Activated CD8-positive, alpha-beta memory T cell treated with anti-CD3 and anti-CD28 coated beads for 36 hours (primary cell): ENCODE data around the gene MAP4K5. TPM values are rescaled to one million over a fixed set of nuclear protein-coding genes. Genes with fewer than 3 reads are reported as not detected.

Experiments
- CTCF ChIA-PET: fragments of 350-600 bp; sonication (Branson Sonifier 250); formaldehyde crosslinking; loops from one replicate; lab custom pipeline; 2021; ENCODE audit warnings: antibody characterized with exemption; lab: Charles Lee
- POLR2A ChIA-PET: fragments of 350-600 bp; sonication (Branson Sonifier 250); formaldehyde crosslinking; loops from one replicate; lab custom pipeline; 2021; ENCODE audit warnings: antibody characterized with exemption; lab: Charles Lee
- total RNA-seq, 2 experiments: library from RNA; stranded (reverse); gene quantifications; one replicate each; pipeline ENCODE4 v1.2.3, GENCODE V29; 2021

The MAP4K5 gene
- total RNA-seq, 2 experiments from 2014 or later: 32.3 to 32.7 TPM

DNA sequence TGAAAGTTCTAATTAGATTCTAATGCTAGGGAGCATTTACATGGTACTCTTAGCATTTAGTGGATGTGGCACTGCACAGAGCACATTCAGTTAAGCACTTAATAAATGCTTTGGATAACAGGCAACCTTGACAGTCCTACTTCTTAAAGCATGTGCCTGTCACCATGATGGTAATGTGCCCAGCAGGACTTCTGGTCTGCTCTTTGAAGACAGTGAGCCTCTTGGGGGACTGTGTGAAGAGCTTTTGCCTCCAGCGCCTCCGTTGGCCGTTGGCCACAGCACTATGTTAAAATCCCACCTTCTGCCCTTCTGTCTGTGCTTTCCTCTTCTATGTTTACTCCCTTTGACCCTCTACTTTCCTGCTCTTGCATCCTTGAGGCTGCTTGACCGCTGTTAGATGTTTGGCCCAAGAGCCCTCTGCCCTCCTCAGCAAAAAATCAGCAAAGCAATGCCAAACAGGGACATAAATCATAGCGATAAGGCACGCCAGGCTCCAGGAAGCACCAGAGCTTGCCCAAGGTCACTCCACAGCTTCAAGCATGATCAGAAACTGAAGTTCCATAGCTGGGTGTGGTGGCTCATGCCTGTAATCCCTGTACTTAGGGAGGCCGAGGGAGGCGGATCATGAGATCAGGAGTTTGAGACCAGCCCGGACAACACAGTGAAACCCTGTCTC, 144.0 kb downstream of the MAP4K5 start:
- ChIA-PET POLR2A (no interaction called here), CTCF (interaction anchor here (1.0 kb wide), 1 partner anchor 67 kb away, joined by 3 read pairs; no protein-coding TSS in a partner anchor)

DNA sequence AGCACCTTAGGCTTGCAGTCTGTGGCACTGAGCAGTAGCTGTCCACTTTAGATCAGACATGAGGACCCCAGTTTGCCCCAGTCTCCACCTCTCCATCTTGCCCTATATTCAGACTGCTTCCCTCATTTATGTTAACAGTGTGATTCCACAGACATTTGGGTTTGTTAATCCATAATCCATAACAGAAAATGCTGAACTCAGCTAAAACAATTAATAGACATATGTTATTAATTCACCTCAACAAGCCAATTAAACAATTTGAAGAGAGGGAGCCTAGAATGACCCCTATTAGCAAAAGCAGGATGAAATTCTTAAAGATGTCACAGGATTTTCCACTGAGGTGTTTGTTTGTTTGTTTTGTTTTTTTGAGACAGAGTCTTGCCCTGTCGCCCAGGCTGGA, 144.8 kb downstream of the MAP4K5 start:
- CTCF ChIA-PET: no interaction called here
- POLR2A ChIA-PET: no interaction called here

DNA sequence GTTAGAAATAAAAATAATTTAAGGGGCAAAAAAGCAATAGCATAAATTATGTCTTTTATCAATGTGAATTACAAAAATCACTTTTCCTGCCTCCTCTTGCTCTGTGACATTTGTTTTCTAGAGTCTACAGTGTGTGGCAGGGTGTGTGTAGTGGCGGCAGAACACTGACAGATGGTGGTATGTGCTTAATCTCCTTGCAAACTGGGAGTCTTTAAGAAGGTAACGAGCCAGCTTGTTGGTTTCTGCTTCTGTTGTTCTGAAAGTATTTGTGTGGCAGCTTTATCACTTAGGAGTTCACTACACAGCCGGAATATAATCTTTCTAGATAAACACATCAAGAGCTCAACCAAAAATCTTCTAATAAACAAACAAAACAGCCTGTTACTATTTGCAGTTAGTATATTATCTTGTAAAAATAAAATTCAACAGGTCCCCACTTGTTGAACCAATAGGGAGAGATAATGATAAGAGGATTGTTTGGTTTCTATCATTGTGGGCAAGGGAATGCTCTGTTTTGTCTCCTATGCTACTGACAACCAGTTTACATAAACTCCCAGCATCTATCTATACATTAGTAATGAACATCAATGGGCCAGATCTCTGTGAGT, 148.6 kb downstream of the MAP4K5 start:
- POLR2A ChIA-PET: no interaction called here
- CTCF ChIA-PET: no interaction called here

DNA sequence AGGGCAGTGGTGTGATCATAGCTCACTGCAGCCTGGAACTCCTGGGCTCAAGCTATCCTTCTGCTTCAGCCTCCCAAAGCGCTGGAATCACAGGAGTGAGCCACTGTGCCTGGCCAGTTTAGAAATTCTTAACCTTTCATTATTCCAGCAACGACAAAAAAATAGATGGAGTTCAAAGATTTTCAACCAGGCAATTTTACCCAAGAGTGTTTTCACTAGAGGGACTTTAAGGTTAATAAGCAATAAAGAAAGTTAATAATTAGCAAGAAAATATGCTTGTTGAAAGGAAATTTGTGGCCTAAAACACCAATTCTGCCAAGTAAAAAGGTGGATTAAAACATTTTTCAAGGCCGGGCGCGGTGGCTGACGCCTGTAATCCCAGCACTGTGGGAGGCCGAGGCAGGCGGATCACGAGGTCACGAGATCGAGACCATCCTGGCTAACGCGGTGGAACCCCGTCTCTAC, 150.5 kb downstream of the MAP4K5 start:
- CTCF ChIA-PET: interaction anchor here (1.2 kb wide), 1 partner anchor 15 kb away, joined by 3 read pairs; no protein-coding TSS in a partner anchor
- POLR2A ChIA-PET: interaction anchor here (0.6 kb wide), 1 partner anchor 35 kb away, joined by 4 read pairs; no protein-coding TSS in a partner anchor

DNA sequence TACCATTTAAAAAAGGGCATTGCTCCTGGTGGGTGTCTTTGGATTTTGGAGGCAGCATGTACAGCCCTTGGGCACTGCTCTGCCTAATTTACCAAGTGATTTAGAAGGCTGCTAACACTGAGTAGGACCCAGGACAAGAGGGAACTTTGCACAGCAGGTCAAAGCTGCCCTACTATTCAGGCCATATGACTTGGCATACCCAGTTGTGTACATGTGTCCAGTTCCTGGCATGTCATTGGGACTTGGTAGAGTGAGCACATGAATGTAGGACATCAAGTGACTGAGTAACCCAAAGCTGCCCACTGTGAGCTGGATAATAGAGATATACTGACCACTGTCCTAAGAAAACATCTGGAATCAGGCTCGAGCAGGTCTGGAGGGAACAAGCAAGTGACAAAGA, 151.4 kb downstream of the MAP4K5 start:
- ChIA-PET CTCF (interaction anchor here (1.2 kb wide), 1 partner anchor 14 kb away, joined by 3 read pairs; no protein-coding TSS in a partner anchor), POLR2A (interaction anchor here (0.6 kb wide), 1 partner anchor 34 kb away, joined by 4 read pairs; no protein-coding TSS in a partner anchor)

DNA sequence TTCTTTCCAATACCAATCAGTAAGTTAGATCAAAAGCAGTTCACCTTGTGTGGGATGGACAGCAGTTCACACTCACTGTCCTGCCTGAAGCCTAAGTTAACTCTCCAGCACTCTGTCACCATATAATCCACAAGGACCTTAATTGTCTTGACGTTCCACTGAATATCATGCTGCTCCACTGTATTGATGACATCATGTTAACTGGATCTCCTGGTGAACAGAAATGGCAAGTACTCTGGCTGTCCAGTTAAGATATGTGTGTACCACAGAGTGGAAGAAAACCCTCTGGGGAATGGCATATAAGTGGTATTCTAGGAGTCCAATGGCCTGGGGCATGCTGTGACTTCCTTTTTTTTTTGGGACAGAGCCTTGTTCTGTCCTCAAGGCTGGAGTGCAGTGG, 151.9 kb downstream of the MAP4K5 start:
- POLR2A ChIA-PET: interaction anchor here (0.6 kb wide), 1 partner anchor 39 kb away, joined by 3 read pairs; no protein-coding TSS in a partner anchor
- CTCF ChIA-PET: no interaction called here

DNA sequence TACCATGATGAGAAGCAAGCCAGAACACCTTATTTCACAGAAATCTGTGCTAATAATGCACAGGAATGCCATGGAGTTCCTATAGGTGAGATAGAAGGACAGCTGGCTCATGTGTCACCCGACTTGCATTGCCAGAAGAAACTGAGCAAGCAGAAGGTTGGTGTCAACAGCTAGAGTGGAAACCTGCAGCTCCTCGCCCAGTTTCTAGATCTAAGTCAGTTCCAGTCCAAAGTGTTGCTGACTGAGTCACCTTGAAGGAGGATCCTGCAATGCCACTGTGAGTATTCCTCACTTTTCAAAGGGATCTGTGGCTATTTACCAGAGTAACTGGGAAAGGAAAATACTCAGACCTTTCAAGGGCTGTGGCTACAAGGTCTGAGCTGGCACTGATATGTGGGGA, 152.8 kb downstream of the MAP4K5 start:
- POLR2A ChIA-PET: no interaction called here
- CTCF ChIA-PET: interaction anchor here (0.6 kb wide), 1 partner anchor 20 kb away, joined by 3 read pairs; no protein-coding TSS in a partner anchor

DNA sequence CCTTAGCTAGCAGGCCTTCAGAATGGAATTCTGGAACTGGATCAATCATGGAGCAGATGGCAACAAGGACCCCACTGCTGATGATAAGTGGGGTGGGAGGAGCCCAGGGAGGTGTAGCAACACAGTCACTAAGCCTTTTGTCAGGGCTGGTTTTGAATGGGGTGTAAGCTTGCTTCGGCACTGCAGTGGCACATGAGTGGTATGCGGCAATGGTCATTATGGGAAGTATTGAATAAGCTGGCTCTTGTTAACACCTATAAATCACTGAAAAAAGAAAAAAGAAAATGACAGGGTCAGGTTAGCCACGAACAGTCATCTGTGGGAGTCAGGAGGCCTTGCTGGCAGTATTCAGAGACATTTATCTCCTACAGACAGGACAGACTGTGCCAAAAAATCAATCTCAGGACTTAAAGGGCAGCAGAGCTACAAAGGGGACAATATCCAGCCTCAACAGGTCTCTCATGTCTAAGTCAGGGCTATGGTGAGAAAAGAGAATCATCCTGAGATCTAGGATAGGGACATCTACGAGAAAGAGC, 154.8 kb downstream of the MAP4K5 start:
- ChIA-PET CTCF (no interaction called here), POLR2A (no interaction called here)

DNA sequence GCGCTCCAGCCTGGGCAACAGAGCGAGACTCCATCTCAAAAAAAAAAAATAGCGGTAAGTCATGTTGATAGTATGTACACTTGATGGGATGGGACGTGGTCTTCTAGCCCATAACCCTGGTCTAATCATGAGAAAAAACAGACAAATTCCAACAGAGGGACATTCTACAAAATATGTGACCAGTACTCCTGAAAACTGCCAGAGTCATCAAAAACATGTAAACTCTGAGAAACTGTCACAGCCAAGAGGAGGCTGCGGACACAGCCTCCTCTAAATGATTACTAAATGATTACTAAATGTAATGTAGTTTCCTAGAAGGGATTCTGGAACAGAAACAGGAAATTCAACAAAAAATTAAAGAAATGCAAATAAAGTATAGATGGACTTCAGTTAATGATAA, 156.6 kb downstream of the MAP4K5 start:
- ChIA-PET CTCF (no interaction called here), POLR2A (no interaction called here)

DNA sequence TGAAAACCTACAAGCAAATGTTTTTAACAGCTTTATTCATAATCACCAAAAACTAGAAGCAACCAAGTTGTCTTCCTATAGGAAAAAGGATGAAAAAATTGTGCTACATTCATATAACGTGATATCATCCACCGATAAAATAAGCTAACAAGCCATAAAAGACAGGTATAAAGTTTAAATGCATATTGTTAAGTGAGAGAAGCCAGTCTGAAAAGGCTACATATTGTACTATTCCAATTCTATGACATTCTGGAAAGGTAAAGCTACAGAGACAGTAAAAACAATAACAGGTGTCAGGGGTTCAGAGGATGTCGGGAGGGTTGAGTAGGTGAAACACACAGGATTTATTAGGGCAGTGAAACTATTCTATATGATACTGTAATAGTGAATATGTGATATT, 158.4 kb downstream of the MAP4K5 start:
- POLR2A ChIA-PET: no interaction called here
- CTCF ChIA-PET: interaction anchor here (0.6 kb wide), 1 partner anchor 677 kb away, joined by 3 read pairs; no protein-coding TSS in a partner anchor

DNA sequence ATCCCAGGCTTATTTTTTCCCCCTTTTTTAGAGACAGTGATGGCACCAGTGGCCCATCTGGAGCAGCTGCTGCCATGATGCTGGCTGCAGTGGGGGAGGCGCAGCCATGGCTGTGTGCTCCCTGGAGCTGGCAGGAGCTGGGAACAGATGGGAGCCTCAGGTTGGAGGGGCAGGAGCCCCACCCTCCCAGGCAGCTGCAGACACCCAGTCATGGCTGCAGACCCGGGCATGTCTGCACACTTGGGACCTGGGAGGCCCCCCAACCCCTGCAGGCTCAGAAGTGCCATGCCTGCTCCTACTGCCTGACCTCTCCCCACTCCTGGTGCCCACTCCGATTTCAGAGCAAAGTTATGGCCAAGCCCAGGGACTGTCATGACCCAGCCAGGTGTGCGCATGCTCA, 160.8 kb downstream of the MAP4K5 start:
- ChIA-PET CTCF (no interaction called here), POLR2A (no interaction called here)

Other genes with a start within 250 kb of the MAP4K5 start
- 10 to 100 TPM; 20.9 to 21.0 TPM for gene L2HGDH, start 220.3 kb downstream of the MAP4K5 start, total RNA-seq
- 10 to 100 TPM; 13.9 to 16.8 TPM for gene DMAC2L, start 220.2 kb downstream of the MAP4K5 start, total RNA-seq
- 1 to 10 TPM; 4.4 to 5.5 TPM for gene CDKL1, start 135.7 kb downstream of the MAP4K5 start, total RNA-seq
- gene ATL1, start 27.6 kb upstream of the MAP4K5 start, total RNA-seq: under 1 TPM; 0.53 to 0.73 TPM
- 10 to 100 TPM; 14.1 to 14.9 TPM for gene SAV1, start 135.7 kb upstream of the MAP4K5 start, total RNA-seq